AG04449 (cell line): Measurements from ENCODE around the gene SNN.

Experiments used
- CTCF ChIA-PET: fragments of 350-600 bp; formaldehyde crosslinking; extraction: SDS; loops from one replicate; lab custom pipeline; 2021; ENCODE audit warnings: antibody characterized with exemption; lab: Yijun Ruan, JAX
- POLR2A ChIA-PET: fragments of 400-600, 350-600 bp; formaldehyde crosslinking; extraction: SDS; loops from one replicate; lab custom pipeline; 2020; ENCODE audit warnings: antibody characterized with exemption, inconsistent platforms; lab: Yijun Ruan, JAX
- DNase-seq: peaks from one replicate; pipeline ENCODE4 v3.0.0-alpha.2; 2010; ENCODE audit warnings: low read depth, low spot score
- H3K4me3 ChIP-seq: 2 replicates; pipeline ENCODE4 v1.5.1; 2011; ENCODE audit warnings: low read depth, mild to moderate bottlenecking, control low read depth, low read length
- TF ChIP-seq, protein P1 (sequence below): IDR thresholded peaks from one replicate; pipeline ENCODE4 v1.5.1; 2011; ENCODE audit warnings: mild to moderate bottlenecking, moderate library complexity, low read length, control low read depth, inconsistent platforms; ENCODE audit not compliant: insufficient read depth; ENCODE audit errors: missing control alignments

Gene SNN

DNA sequence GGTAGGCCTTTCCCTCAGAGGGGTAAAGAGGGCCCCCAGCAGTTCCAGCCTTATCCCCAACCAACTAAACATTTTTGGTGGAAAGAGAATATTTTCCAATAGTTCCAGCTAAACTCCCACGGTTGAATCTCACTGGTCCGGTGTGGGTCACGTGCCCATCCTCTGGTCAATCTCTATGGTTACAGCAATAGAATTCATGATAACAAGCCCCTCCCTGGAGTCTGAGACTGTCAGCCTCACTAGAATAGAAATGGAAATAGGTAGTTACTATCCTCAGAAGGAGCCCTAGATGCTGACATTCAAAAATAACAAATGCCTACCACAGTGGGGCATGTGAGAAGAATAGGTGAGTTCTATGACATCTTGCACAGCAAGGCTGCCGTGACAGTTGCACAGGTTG lies 44.0 kb upstream of the SNN start:
- no peak overlapping the region for H3K4me3 ChIP-seq
- DNase-seq: no peak
- CTCF ChIA-PET: interaction anchor here (1.5 kb wide), 1 partner anchor 92 kb away, joined by 3 read pairs; no protein-coding TSS in a partner anchor
- TF ChIP-seq, protein P1, sequence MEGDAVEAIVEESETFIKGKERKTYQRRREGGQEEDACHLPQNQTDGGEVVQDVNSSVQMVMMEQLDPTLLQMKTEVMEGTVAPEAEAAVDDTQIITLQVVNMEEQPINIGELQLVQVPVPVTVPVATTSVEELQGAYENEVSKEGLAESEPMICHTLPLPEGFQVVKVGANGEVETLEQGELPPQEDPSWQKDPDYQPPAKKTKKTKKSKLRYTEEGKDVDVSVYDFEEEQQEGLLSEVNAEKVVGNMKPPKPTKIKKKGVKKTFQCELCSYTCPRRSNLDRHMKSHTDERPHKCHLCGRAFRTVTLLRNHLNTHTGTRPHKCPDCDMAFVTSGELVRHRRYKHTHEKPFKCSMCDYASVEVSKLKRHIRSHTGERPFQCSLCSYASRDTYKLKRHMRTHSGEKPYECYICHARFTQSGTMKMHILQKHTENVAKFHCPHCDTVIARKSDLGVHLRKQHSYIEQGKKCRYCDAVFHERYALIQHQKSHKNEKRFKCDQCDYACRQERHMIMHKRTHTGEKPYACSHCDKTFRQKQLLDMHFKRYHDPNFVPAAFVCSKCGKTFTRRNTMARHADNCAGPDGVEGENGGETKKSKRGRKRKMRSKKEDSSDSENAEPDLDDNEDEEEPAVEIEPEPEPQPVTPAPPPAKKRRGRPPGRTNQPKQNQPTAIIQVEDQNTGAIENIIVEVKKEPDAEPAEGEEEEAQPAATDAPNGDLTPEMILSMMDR: no peak
- POLR2A ChIA-PET: no interaction called here

DNA sequence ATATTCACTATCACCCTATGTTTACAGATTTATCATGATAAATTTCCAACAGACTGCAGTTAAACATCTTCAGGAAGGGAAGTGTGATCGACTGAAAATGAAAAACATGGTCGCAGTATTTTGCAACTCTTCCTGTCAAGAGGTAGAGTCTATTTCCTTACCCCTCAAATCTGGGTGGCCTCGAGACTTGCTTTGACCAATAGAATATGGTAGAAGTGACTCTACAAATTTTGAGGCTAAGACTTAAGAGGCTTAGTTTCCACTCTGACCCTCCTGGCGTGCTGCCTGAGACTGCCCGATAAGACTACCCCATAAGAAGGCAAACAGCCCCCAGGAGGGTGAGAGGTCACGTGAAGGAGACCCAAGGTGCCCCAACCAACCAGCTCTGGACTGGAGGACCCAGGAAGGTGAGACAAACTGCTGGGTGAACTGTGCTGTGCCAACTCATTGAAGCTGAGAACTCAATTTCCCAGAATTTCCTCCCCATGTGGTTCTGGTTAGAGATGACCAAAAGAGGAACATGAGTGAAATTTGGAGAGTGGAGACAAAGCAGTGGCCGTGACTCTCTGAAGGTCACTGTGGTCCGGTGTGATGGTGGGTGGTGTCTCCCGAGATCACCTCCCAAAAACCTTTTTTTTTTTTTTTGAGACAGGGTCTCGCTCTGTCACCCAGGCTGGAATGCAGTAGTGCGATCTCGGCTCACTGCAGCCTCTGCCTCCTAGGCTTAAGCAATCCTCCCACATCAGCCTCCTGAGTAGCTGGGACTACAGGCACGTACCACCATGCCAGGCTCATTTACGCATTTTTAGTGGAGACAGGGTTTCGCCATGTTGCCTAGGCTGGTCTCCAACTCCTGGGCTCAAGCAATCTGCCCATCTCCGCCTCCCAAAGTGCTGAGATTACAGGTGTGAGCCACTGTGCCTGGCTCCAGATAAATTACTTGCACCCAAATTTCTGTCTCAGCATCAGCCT lies 43.3 kb upstream of the SNN start:
- H3K4me3 ChIP-seq: no peak overlapping the region
- CTCF ChIA-PET: interaction anchor here (1.5 kb wide), 1 partner anchor 93 kb away, joined by 3 read pairs; no protein-coding TSS in a partner anchor
- TF ChIP-seq, protein P1: no peak
- DNase-seq: no peak
- POLR2A ChIA-PET: no interaction called here

DNA sequence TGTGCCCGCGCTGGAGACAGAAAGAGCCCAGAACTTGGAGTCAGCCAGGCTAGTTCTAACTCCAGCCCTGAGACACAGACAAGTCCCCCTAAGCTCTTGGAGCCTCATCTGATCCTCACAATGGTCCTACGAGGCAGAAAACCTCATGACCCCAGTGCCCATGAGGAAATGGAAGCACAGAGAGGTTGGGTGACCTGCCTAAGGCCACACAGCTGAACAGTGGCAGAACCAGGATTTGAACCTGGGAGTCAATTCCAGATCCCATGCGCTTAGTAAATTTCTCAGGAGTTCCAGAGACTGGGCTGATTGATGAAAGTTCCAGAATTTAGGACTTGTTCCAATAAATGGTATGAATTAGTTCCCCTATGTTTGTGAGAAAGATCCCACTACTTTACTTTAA lies 42.5 kb upstream of the SNN start:
- no peak overlapping the region for H3K4me3 ChIP-seq
- ChIA-PET CTCF (interaction anchor here (1.2 to 2.2 kb wide), 3 partner anchors 15 to 94 kb away, joined by 3 to 6 read pairs (median 4); no protein-coding TSS in a partner anchor), POLR2A (no interaction called here)
- TF ChIP-seq, protein P1: no peak
- no peak for DNase-seq

DNA sequence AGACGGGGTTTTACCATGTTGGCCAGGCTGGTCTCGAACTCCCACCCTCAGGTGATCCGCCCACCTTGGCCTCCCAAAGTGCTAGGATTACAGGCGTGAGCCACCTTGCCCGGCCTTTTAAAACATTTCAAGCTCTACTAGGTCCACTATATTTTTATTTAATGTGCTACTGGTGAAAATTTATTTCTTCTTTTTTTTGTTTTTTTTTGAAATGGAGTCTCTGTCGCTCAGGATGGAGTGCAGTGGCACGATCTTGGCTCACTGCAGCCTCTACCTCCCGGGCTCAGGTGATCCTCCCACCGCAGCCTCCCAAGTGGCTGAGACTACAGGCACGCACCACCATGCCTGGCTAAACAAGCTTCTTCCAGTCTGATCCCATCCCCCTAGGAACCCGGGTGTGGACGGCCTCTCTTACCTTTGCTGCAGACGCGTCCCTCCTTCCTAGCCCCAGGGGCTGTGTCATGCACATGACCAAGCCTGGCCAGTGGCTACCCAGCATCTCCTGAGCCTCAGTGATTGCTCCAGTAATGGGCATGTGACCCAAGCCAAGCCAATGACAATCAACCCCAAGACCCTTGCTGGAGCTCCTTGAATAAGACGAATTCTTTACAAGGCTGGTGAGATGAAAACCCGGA lies 41.5 kb upstream of the SNN start:
- POLR2A ChIA-PET: no interaction called here
- no peak overlapping the region for H3K4me3 ChIP-seq
- DNase-seq: no peak
- TF ChIP-seq, protein P1: no peak
- CTCF ChIA-PET: interaction anchor here (1.0 to 2.2 kb wide), 3 partner anchors 14 to 222 kb away, joined by 3 to 6 read pairs (median 4); no protein-coding TSS in a partner anchor

DNA sequence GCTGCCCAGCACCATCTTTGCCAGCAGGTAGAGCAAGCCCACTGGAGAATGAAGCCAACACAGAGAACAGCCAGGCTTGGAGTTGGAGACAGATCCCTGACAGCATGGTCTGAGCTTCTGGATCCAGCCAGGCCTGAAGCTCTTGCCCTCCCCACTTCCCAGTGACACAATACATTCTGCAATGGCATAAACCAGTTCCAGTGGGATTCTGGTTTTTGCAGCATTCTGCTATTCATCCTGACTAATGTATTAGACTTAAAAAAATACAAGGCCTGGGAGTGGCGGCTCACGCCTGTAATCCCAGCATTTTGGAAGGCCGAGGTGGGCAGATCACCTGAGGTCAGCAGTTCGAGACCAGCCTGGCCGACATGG lies 41.0 kb upstream of the SNN start:
- no peak for DNase-seq
- TF ChIP-seq, protein P1: no peak
- ChIA-PET CTCF (interaction anchor here (1.0 to 2.2 kb wide), 3 partner anchors 13 to 222 kb away, joined by 3 to 6 read pairs (median 4); no protein-coding TSS in a partner anchor), POLR2A (no interaction called here)
- H3K4me3 ChIP-seq: no peak overlapping the region
